DMS114 treated with DMSO at 0.1 percent for 48 hours (cell line): Measurements from ENCODE around the gene SLC5A11.

Source experiments
- DNase-seq: peaks from one replicate; lab custom pipeline; 2025; ENCODE audit not compliant: unreplicated experiment; lab: John Stamatoyannopoulos, UW

The SLC5A11 gene

GRCh38 chr16:24917236-24917635, 71.5 kb downstream of the SLC5A11 start:
- DNase-seq, result no peak

GRCh38 chr16:24917891-24918290, 72.1 kb downstream of the SLC5A11 start:
- no peak for DNase-seq

- no peak for DNase-seq
These were observed 72.9 kb downstream of the SLC5A11 start for GRCh38 chr16:24918641-24919040.

- DNase-seq, result no peak
These were observed 73.8 kb downstream of the SLC5A11 start for GRCh38 chr16:24919536-24919935.

- DNase-seq, result no peak
These were observed 74.8 kb downstream of the SLC5A11 start for GRCh38 chr16:24920568-24920967.

- no peak for DNase-seq
These were observed 75.5 kb downstream of the SLC5A11 start for GRCh38 chr16:24921229-24921628.

GRCh38 chr16:24925163-24925562, 79.4 kb downstream of the SLC5A11 start:
- DNase-seq, result no peak

GRCh38 chr16:24929409-24929808, 83.6 kb downstream of the SLC5A11 start:
- DNase-seq, result no peak

- DNase-seq, result no peak
These were observed 84.7 kb downstream of the SLC5A11 start for GRCh38 chr16:24930440-24930839.

GRCh38 chr16:24931091-24931490, 85.3 kb downstream of the SLC5A11 start:
- no peak for DNase-seq

GRCh38 chr16:24935336-24935735, 89.6 kb downstream of the SLC5A11 start:
- no peak for DNase-seq

- no peak for DNase-seq
These were observed 90.4 kb downstream of the SLC5A11 start for GRCh38 chr16:24936151-24936550.

- no peak for DNase-seq
These were observed 93.5 kb downstream of the SLC5A11 start for GRCh38 chr16:24939224-24939623.

GRCh38 chr16:24939738-24940137, 94.0 kb downstream of the SLC5A11 start:
- DNase-seq, result no peak

GRCh38 chr16:24943471-24943870, 97.7 kb downstream of the SLC5A11 start:
- DNase-seq, result no peak

- DNase-seq, result no peak
These were observed 98.4 kb downstream of the SLC5A11 start for GRCh38 chr16:24944206-24944605.

- DNase-seq, result no peak
These were observed 100.4 kb downstream of the SLC5A11 start for GRCh38 chr16:24946155-24946554.

- DNase-seq, result no peak
These were observed 104.5 kb downstream of the SLC5A11 start for GRCh38 chr16:24950275-24950674.

- no peak for DNase-seq
These were observed 107.5 kb downstream of the SLC5A11 start for GRCh38 chr16:24953306-24953705.

- DNase-seq, result no peak
These were observed 108.0 kb downstream of the SLC5A11 start for GRCh38 chr16:24953721-24954120.

GRCh38 chr16:24954137-24954536, 108.4 kb downstream of the SLC5A11 start:
- no peak for DNase-seq

GRCh38 chr16:24955975-24956731, 110.4 kb downstream of the SLC5A11 start:
- no peak for DNase-seq

GRCh38 chr16:24957887-24958286, 112.1 kb downstream of the SLC5A11 start:
- no peak for DNase-seq
